SK-N-SH (cell line): ENCODE results near the gene VSIG10L2. TPM values are rescaled to one million over a fixed set of nuclear protein-coding genes. Genes with fewer than 3 reads are reported as not detected.

Experiments used
- polyA plus RNA-seq, 3 experiments: library from polyadenylated mRNA; depleted of rRNA; stranded (reverse); fragments of >200 nt; gene quantifications; 2 replicates each; pipeline ENCODE4 v1.2.3, GENCODE V29; 2012

The VSIG10L2 gene
- polyA plus RNA-seq, 1 of the 3 experiments (the other 2 are of a cell fraction) = 0.02 TPM

Other genes starting within 250 kb of the VSIG10L2 start
- not detected in 2 replicates for gene PATE1, start 199.8 kb upstream of the VSIG10L2 start, polyA plus RNA-seq (2012; rRNA removed)
- 0.06 and 0.07 TPM in 2 replicates for gene PATE2, start 167.2 kb upstream of the VSIG10L2 start, polyA plus RNA-seq (2012; rRNA removed)
- gene PATE3, start 157.9 kb upstream of the VSIG10L2 start, polyA plus RNA-seq (2012; rRNA removed) = not detected in 2 replicates
- not detected in 2 replicates for gene PATE4, start 112.7 kb upstream of the VSIG10L2 start, polyA plus RNA-seq (2012; rRNA removed)
- 1.3 and 1.4 TPM in 2 replicates for gene HYLS1, start 58.4 kb upstream of the VSIG10L2 start, polyA plus RNA-seq (2012; rRNA removed)
- 7.0 and 8.3 TPM in 2 replicates for gene PUS3, start 42.8 kb upstream of the VSIG10L2 start, polyA plus RNA-seq (2012; rRNA removed)
- 0.12 and 0.39 TPM in 2 replicates for gene DDX25, start 41.5 kb upstream of the VSIG10L2 start, polyA plus RNA-seq (2012; rRNA removed)
- 3.7 and 4.2 TPM in 2 replicates for gene CDON, start 116.8 kb downstream of the VSIG10L2 start, polyA plus RNA-seq (2012; rRNA removed)